Stimulated activated CD4-positive, alpha-beta T cell treated with anti-CD3 and anti-CD28 coated beads, Interleukin-4, amount 100 ng/mL, for 24 hours (primary cell): ENCODE data around the gene SASH3.
A peak's percentile ranks its signal among the peaks of the same experiment; 100 is the strongest.

ENCODE experiments used
- DNase-seq: peaks from one replicate; pipeline ENCODE4 v3.0.0-alpha.2; 2020

The SASH3 gene

GRCh38 chrX:129818123-129818522 is 38.4 kb downstream of the SASH3 start:
- DNase-seq: no peak

GRCh38 chrX:129823115-129823514 is 43.4 kb downstream of the SASH3 start:
- DNase-seq: peak; percentile 62

- no peak for DNase-seq
Observed at GRCh38 chrX:129823522-129823921, 43.8 kb downstream of the SASH3 start.

- no peak for DNase-seq
Observed at GRCh38 chrX:129824620-129825019, 44.9 kb downstream of the SASH3 start.

- DNase-seq: no peak
Observed at GRCh38 chrX:129825746-129826505, 46.2 kb downstream of the SASH3 start.

- no peak for DNase-seq
Observed at GRCh38 chrX:129830494-129830893, 50.7 kb downstream of the SASH3 start.

GRCh38 chrX:129831091-129831885 is 51.5 kb downstream of the SASH3 start:
- DNase-seq: no peak

- no peak for DNase-seq
Observed at GRCh38 chrX:129833153-129833990, 53.6 kb downstream of the SASH3 start.

GRCh38 chrX:129836827-129837226 is 57.1 kb downstream of the SASH3 start:
- DNase-seq: no peak

- DNase-seq: no peak
Observed at GRCh38 chrX:129840344-129840743, 60.6 kb downstream of the SASH3 start.

GRCh38 chrX:129842510-129843208 is 62.9 kb downstream of the SASH3 start:
- no peak for DNase-seq

GRCh38 chrX:129843209-129843458 is 63.4 kb downstream of the SASH3 start:
- no peak for DNase-seq

- DNase-seq: peak; percentile 86
Observed at GRCh38 chrX:129843459-129844306, 63.9 kb downstream of the SASH3 start, which contains the start of gene ZDHHC9. Gene ZDHHC9, minus strand, starts transcription at chrX:129843886. Its CDS starts 1,941 bp downstream, at chrX:129841945.
